ENCODE measurements around the gene NFIB. TPM values are rescaled to one million over a fixed set of nuclear protein-coding genes. Genes with fewer than 3 reads are reported as not detected.

NFIB gene
- total RNA-seq, 1 donor from 2014 or later, result 1.5 TPM

GRCh38 chr9:14331120-14331519 is 17.2 kb upstream of the NFIB start:
- Mint-ChIP-seq H3K4me3 (ENCODE audit: unreplicated experiment) (no peak overlapping the region), H3K4me1 (ENCODE audit: low read depth, unreplicated experiment) (no peaks in the 10 kb centered on the region), H3K27ac (ENCODE audit: unreplicated experiment) (no peak overlapping the region), H3K36me3 (ENCODE audit: unreplicated experiment) (no peaks in the 10 kb centered on the region), H3K9me3 (ENCODE audit: unreplicated experiment) (no peaks in the 10 kb centered on the region), H3K27me3 (ENCODE audit: unreplicated experiment) (no peaks in the 10 kb centered on the region)
- DNase-seq, result no peak
- TF ChIP-seq, protein P1, sequence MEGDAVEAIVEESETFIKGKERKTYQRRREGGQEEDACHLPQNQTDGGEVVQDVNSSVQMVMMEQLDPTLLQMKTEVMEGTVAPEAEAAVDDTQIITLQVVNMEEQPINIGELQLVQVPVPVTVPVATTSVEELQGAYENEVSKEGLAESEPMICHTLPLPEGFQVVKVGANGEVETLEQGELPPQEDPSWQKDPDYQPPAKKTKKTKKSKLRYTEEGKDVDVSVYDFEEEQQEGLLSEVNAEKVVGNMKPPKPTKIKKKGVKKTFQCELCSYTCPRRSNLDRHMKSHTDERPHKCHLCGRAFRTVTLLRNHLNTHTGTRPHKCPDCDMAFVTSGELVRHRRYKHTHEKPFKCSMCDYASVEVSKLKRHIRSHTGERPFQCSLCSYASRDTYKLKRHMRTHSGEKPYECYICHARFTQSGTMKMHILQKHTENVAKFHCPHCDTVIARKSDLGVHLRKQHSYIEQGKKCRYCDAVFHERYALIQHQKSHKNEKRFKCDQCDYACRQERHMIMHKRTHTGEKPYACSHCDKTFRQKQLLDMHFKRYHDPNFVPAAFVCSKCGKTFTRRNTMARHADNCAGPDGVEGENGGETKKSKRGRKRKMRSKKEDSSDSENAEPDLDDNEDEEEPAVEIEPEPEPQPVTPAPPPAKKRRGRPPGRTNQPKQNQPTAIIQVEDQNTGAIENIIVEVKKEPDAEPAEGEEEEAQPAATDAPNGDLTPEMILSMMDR (IDR thresholded peaks at IDR 0.05; ENCODE audit: partially characterized antibody, unreplicated experiment), result no peak

DNA sequence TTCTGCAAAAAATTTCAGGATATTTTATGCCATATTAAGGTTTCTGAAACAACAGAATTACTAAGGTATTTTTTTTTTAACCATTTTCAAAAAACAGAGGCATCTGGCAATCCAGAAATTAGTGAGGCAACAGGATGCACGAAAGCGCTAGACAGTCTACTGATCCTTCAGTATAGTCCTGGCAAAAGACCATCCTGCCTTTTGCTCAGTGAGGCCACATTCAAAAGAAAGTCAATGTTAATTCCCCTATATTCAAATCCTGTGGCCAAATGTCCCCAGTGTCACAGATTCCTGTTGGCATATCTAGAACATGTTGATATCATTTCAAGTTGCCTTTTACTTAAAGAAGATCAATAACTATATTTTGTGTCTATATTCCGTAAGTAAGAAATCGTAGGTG is 13.1 kb upstream of the NFIB start:
- H3K4me1 Mint-ChIP-seq (ENCODE audit: low read depth, unreplicated experiment), result no peaks in the 10 kb centered on the region
- H3K36me3 Mint-ChIP-seq (ENCODE audit: unreplicated experiment), result no peaks in the 10 kb centered on the region
- H3K4me3 Mint-ChIP-seq (ENCODE audit: unreplicated experiment), result no peak overlapping the region
- H3K9me3 Mint-ChIP-seq (ENCODE audit: unreplicated experiment), result no peaks in the 10 kb centered on the region
- TF ChIP-seq, protein P1 (IDR thresholded peaks at IDR 0.05; ENCODE audit: partially characterized antibody, unreplicated experiment), result no peak
- no peak overlapping the region for H3K27ac Mint-ChIP-seq (ENCODE audit: unreplicated experiment)
- DNase-seq, result no peak
- no peaks in the 10 kb centered on the region for H3K27me3 Mint-ChIP-seq (ENCODE audit: unreplicated experiment)

DNA sequence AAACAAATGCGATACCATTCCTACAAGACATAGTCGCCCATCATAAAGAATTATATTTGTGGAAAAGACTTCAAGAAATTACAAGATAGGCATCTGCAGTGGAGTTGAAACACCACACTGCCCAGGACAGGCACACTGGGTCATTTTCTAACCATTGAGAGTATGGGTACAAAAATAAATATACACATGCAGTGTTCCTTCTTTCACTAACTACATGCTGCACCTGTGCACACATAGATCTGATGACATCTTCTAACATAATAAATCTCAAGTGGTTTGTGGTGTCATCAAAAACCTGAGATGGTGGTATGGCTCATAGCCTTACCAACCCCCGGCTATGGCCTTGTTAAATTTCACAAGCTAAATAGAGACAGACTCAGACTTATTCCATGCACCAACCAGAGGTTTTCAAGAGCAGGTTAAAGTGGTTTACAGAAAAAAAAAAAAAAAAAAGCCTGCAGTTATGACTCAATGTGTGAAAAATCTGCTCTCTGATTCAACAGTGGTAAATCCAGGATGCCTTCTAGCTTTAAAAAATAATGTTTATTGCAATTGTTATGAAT is 12.4 kb upstream of the NFIB start:
- H3K36me3 Mint-ChIP-seq (ENCODE audit: unreplicated experiment), result no peaks in the 10 kb centered on the region
- no peaks in the 10 kb centered on the region for H3K9me3 Mint-ChIP-seq (ENCODE audit: unreplicated experiment)
- TF ChIP-seq, protein P1 (IDR thresholded peaks at IDR 0.05; ENCODE audit: partially characterized antibody, unreplicated experiment), result no peak
- H3K4me1 Mint-ChIP-seq (ENCODE audit: low read depth, unreplicated experiment), result peaks cover 2% of the 10 kb centered on the region
- H3K4me3 Mint-ChIP-seq (ENCODE audit: unreplicated experiment), result no peak overlapping the region
- DNase-seq, result no peak
- H3K27me3 Mint-ChIP-seq (ENCODE audit: unreplicated experiment), result no peaks in the 10 kb centered on the region
- no peak overlapping the region for H3K27ac Mint-ChIP-seq (ENCODE audit: unreplicated experiment)

DNA sequence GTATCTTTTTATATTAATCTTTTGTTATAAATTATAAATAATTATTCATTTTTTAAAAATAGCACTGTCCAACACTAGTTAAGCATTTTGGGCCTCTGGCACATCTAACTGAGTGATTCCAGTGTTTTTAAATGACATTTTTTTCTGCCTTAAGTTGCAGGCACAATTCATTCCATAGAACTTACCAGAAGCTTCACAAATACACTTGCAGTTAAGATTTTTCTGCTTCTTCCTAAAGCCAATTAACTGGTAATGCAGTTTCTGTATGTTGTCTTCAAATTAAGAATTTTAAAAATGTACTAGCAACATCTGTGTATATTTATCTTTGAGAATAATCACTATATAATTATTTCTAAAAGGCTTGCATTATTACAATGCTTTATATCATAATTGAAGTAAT is 11.2 kb upstream of the NFIB start:
- no peaks in the 10 kb centered on the region for H3K36me3 Mint-ChIP-seq (ENCODE audit: unreplicated experiment)
- H3K4me1 Mint-ChIP-seq (ENCODE audit: low read depth, unreplicated experiment), result peaks cover 6% of the 10 kb centered on the region
- H3K27me3 Mint-ChIP-seq (ENCODE audit: unreplicated experiment), result no peaks in the 10 kb centered on the region
- no peaks in the 10 kb centered on the region for H3K9me3 Mint-ChIP-seq (ENCODE audit: unreplicated experiment)
- H3K4me3 Mint-ChIP-seq (ENCODE audit: unreplicated experiment), result no peak overlapping the region
- no peak overlapping the region for H3K27ac Mint-ChIP-seq (ENCODE audit: unreplicated experiment)
- no peak for DNase-seq
- TF ChIP-seq, protein P1 (IDR thresholded peaks at IDR 0.05; ENCODE audit: partially characterized antibody, unreplicated experiment), result no peak

DNA sequence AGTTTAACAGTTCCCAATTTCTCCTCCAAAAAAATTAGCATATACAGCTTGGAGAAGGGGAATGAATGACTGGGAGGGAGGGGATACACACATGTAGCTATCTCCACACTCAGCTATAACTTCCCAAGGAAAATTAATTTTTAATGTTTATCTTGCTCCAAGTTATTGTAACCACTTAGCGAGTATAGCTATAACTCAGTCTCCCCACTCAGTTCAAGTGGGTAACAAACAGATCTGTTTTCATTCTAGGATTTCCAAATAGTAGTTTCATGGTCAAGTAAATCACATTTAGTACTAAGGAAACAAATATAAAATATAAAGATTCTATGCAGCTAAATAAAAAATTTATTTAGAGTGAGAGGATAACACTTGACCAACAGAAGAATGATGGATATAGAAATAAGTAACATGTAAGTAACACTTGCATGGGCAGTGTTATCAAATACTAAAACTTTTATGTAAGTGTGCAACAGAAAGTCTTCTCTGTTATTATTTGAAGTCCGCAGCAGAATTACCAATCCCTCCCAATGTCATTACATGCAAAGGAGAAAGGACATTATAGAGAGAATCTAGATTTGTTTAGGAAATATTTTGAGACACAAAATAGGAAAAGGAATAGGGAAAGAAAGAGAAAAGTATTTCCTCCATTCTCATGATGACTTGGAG is 10.2 kb upstream of the NFIB start:
- H3K4me1 Mint-ChIP-seq (ENCODE audit: low read depth, unreplicated experiment), result peaks cover 6% of the 10 kb centered on the region
- H3K36me3 Mint-ChIP-seq (ENCODE audit: unreplicated experiment), result no peaks in the 10 kb centered on the region
- no peak for DNase-seq
- H3K27ac Mint-ChIP-seq (ENCODE audit: unreplicated experiment), result no peak overlapping the region
- no peaks in the 10 kb centered on the region for H3K27me3 Mint-ChIP-seq (ENCODE audit: unreplicated experiment)
- H3K4me3 Mint-ChIP-seq (ENCODE audit: unreplicated experiment), result no peak overlapping the region
- H3K9me3 Mint-ChIP-seq (ENCODE audit: unreplicated experiment), result no peaks in the 10 kb centered on the region
- TF ChIP-seq, protein P1 (IDR thresholded peaks at IDR 0.05; ENCODE audit: partially characterized antibody, unreplicated experiment), result no peak

Data from glutamatergic neuron (in vitro differentiated cells).